GM18861 (cell line): ENCODE results near the gene CCL21.

Experiments
- ATAC-seq: cut with Tn5 transposase; IDR thresholded peaks from one replicate; pipeline ENCODE4 v1.9.1; 2021; ENCODE audit not compliant: unreplicated experiment

CCL21 gene

GRCh38 chr9:34675048-34675714 is 34.8 kb downstream of the CCL21 start:
- no peak for ATAC-seq

- ATAC-seq = no peak
Measured at GRCh38 chr9:34674440-34674839, 35.5 kb downstream of the CCL21 start.

GRCh38 chr9:34671307-34671706 is 38.6 kb downstream of the CCL21 start:
- no peak for ATAC-seq

GRCh38 chr9:34669809-34670562 is 40.0 kb downstream of the CCL21 start:
- ATAC-seq = no peak

GRCh38 chr9:34665381-34666250 is 44.3 kb downstream of the CCL21 start:
- ATAC-seq = peak; percentile 50

DNA sequence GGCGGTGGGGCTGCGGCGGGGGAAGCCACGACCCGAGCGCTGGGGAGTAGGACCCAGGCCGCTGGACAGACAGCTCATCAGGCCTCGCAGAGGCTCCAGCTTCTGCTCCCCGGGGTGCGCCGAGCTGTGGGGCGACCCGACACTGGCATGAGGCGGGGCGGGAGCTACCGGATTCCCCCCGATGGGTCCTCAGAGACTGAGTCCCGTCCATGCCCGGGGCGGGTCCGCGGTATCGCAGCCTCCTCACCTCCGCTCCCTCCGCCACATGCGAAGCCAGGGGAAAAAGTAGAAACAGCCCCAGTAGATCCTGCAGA is 44.9 kb downstream of the CCL21 start:
- ATAC-seq = no peak

- ATAC-seq = peak; percentile 36
Measured at GRCh38 chr9:34664281-34665066, 45.5 kb downstream of the CCL21 start.

- ATAC-seq = no peak
Measured at GRCh38 chr9:34663303-34663605, 46.7 kb downstream of the CCL21 start.

GRCh38 chr9:34662526-34663302 is 47.2 kb downstream of the CCL21 start, which contains the start of gene CCL27:
Gene CCL27, minus strand, starts transcription at chr9:34662657. Its CDS starts 24 bp downstream, at chr9:34662633.
- no peak for ATAC-seq

GRCh38 chr9:34659592-34660253 is 50.2 kb downstream of the CCL21 start:
- ATAC-seq = no peak
